ENCODE results near the gene FEM1C.
"Not testable (repeated sequence)": the region's sequence is repeated elsewhere in the genome, so short reads cannot be mapped to it uniquely, and the experiment has no call there.

FEM1C gene

GRCh38 chr5:115516372-115516771, 28.2 kb downstream of the FEM1C start:
- no peak for DNase-seq

- no peak for DNase-seq
Observed at GRCh38 chr5:115514220-115514619, 30.4 kb downstream of the FEM1C start.

DNA sequence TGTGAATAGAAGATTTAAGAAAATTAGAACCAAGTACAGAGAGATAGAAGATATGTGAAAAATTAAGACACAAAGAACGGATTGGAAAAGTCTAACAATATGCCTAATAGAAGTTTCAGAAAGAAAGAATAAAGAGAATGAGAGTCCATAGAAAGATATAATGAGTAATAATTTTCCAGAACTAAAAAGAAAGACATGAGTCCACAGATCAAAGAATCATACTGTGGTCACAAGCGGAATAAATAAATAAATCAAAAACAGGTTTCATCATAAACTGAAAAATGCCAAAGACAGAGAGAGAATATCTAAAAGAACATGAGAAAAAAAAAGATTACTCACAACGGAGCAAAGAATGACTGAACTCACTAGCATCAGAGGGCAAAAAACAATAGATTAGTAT, 32.9 kb downstream of the FEM1C start:
- DNase-seq = no peak

GRCh38 chr5:115510145-115510645, 34.4 kb downstream of the FEM1C start:
- no peak for DNase-seq

GRCh38 chr5:115509547-115509946, 35.0 kb downstream of the FEM1C start:
- no peak for DNase-seq

- DNase-seq = no peak
Observed at GRCh38 chr5:115507681-115508080, 36.9 kb downstream of the FEM1C start.

DNA sequence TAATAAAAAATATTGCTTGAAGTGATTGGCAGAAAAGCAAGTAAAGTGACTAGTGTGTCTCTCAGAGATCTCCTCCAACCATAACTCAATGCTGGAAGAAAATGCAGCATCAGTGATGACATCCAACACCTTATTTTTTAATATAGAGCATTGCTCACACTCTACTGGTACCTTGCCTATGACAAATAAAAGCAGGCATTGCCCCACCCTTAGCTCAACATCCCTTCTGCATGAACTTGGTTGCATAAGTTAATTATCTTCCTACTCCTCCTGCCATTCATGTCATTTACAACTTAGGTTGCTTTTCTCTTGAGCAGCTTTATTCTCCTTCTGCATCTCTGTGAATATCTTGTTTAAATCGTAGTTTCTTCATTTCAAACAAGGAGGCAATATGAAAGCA, 41.2 kb downstream of the FEM1C start:
- DNase-seq = no peak

DNA sequence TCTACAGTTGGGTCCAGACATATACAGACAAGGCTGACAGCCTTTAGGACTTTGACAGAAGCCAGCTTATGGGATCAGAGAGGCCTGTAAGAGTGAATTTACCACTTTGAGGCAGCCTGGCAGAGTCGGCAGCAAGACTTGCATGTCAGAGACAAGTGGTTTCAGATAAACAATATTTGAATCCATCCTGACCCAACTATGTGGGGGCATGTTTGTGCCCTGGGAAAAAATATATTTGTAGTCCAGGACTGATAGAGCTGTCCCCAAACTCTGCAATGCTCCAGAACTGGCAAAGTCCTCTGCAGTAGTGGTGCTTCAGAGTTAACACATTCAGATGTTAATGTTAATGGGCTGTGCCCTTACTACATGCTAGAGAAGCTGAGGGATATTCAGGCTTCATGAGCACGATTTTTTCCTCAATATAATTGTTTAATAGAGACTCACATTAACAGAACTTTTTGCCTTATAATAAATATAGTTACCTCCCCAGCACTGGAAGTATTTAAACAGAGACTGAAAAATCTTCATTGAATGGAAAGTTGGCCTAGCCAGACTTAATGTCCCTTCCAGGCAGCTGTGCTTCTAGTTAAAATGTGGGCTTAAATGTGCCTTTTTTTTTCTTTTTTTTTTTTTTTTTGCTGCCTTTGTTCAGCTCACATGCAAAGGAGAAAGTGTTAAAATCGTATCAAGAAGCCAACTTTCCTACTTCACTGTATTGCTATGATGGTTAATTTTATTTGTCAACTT, 42.9 kb downstream of the FEM1C start:
- DNase-seq = no peak

DNA sequence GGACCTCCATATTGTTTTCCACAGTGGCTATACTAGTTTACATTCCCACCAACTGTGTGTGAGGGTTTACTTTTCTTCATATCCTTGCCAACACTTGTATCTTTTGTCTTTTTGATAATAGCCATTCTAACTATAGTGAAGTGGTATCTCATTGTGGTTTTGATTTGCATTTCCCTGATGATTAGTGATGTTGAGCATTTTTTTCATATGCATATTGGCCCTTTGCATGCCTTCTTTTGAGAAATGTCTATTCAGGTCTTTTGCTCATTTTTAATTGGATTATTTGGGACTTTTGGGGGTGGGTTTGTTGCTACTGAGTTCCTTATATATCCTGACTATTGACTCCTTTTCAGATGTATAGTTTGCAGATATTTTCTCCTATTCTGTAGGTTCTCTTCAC, 44.4 kb downstream of the FEM1C start:
- no peak for DNase-seq

DNA sequence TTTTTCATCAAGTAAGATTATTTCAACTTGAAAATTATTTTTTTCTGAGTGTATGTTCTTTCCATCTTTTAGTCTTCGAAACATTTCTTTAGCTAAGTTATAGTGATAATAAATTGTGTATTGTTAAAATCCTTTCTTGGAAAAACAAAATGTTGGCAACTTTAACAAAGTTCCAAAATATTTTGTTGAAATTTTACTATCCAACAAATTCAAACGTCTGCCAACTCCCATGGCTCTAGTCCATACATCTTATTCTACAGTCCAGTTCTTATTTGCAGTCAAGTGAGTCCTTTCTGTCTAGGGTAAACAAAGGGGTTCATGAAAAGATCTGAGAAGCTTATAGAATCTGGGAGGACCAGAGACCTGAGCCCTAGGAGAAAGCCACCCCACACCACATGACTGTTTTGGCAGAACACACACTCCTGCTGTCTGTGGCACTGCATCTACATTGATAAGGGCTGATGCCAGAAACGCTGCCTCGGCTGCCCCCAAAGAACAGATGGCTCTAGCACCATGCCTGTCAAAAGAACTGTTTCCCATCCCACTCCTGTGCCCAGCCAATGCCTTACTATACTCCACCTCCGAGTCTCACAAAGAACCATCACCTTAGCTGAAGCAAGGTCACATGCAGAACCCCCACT, 47.5 kb downstream of the FEM1C start:
- no peak for DNase-seq

- no peak for DNase-seq
Observed at GRCh38 chr5:115494570-115495289, 49.8 kb downstream of the FEM1C start.

DNA sequence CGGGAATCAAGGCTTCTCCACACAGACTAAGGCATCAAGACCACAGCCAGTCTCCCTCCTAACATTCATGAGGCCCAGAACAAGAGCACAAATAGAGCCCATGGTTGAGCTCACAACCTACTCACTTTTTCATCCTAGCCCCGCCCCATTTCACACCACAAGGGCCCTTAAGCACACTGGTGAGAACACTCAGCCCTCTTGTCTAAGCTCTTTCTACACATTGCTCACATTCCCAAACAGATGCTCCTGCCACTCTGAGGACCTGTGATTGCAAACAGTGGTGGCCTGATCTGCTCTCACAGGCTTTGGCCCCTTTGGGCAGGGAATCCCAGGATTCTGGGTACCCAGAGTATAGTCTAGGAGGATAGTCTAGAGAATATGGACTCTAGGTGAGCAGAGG, 54.0 kb downstream of the FEM1C start:
- no peak for DNase-seq

- no peak for DNase-seq
Observed at GRCh38 chr5:115489733-115490132, 54.8 kb downstream of the FEM1C start.

GRCh38 chr5:115487756-115488155, 56.8 kb downstream of the FEM1C start:
- DNase-seq = no peak

- DNase-seq = no peak
Observed at GRCh38 chr5:115487168-115487567, 57.4 kb downstream of the FEM1C start.

DNA sequence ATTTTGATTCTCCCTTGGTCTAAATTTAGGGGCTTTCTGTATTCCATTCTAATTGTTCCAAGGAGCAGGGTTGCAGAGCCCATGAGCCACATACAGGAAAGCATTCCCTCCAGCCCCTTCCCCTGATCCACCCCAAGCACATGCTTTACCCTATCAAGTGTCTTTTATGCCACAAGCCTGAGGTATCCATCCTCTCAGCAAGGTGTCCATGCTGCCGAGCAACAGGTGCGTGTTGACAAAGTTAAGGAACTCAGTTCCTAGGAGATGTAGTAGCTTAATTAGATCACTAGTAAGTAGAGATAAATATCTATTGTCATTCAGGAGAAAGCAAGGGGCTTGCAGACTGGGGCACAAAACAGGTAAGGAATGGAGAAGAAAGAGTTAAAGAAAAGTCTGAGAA, 57.8 kb downstream of the FEM1C start:
- no peak for DNase-seq

GRCh38 chr5:115484368-115484767, 60.2 kb downstream of the FEM1C start:
- no peak for DNase-seq

GRCh38 chr5:115480900-115481299, 63.7 kb downstream of the FEM1C start:
- no peak for DNase-seq

DNA sequence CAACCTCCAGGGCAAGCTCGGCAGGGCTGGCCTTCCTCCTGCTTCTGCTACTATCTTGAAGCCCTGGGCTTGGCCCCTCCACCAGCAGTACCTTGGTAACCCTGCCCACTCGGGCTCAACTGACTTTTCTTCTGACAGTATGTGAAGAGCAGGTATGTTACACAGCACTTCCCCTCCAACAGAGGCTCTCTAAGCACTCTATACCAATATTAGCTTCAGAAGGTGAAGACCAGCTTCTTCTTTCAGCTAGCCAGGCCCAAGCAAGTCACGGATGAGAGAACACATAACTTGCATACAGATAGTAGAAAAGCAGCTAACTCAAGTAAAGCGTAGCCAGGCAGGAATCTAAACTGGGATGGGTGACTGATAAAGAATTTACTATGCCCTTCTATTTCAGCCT, 64.3 kb downstream of the FEM1C start:
- DNase-seq = no peak

DNA sequence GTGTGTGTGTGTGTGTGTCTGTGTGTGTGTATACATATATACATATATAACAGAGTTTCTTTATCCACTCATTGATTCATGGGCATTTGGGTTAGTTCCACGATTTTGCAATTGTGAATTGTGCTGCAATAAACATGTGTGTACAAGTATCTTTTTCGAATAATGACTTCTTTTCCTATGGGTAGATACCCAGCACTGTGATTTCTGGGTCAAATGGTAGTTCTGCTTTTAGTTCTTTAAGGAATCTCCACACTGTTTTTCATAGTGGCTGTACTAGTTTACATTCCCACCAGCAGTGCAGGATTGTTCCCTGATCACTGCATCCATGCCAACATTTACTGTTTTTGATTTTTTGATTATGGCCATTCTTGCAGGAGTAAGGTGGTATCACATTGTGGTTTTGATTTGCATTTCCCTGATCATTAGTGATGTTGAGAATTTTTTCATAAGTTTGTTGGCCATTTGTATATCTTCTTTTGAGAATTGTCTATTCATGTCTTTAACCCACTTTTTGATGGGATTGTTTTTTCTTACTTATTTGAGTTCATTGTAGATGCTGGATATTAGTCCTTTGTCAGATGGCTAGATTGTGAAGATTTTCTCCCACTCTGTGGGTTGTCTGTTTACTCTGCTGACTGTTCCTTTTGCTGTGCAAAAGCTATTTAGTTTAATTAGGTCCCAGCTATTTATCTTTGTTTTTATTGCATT, 65.3 kb downstream of the FEM1C start:
- DNase-seq = not testable (repeated sequence)

DNA sequence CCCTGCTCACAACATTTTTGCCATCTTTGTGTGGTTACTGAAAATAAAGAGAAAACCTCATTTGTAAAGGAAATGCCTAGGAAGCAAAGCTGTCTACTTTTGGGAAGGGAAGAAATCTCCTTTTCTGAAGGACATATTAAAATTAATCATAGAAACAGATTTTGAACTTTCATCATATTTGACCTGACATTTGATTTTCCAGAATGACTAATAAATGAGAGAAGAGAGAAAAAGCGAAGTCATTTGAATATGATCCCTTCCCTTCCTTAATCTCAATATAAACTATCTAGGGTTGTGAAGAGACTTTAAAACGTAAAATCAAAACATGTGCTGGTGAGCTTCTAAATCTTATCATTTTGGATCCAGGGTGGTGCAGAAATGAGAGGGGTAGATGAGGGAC, 66.3 kb downstream of the FEM1C start:
- no peak for DNase-seq

- no peak for DNase-seq
Observed at GRCh38 chr5:115477581-115477980, 67.0 kb downstream of the FEM1C start.

GRCh38 chr5:115475788-115476187, 68.8 kb downstream of the FEM1C start:
- DNase-seq = no peak
